Hepatocyte (in vitro differentiated cells): ENCODE measurements around the gene CEP19. TPM values are rescaled to one million over a fixed set of nuclear protein-coding genes. Genes with fewer than 3 reads are reported as not detected.

ENCODE experiments used
- DNase-seq: peaks from one replicate; pipeline ENCODE4 v3.0.0-alpha.2; 2016; ENCODE audit warnings: low spot score
- H2AFZ ChIP-seq: fragments of 200-600 bp; sonication (generic); 2 replicates; pipeline ENCODE4 v1.6.0; 2016; ENCODE audit warnings: antibody characterized with exemption, mild to moderate bottlenecking
- H3K27ac ChIP-seq: fragments of 200-600 bp; sonication (generic); 2 replicates; pipeline ENCODE4 v1.5.1; 2016; ENCODE audit warnings: mild to moderate bottlenecking
- H3K27me3 ChIP-seq: fragments of 200-600 bp; sonication (generic); 2 replicates; pipeline ENCODE4 v1.6.1; 2016
- H3K36me3 ChIP-seq: fragments of 200-600 bp; sonication (generic); replicated peaks from 2 replicates; pipeline ENCODE4 v1.5.1; 2016; ENCODE audit warnings: low read depth; ENCODE audit not compliant: insufficient read depth
- H3K4me1 ChIP-seq: fragments of 200-600 bp; sonication (generic); 2 replicates; pipeline ENCODE4 v1.5.1; 2016; ENCODE audit warnings: mild to moderate bottlenecking, moderate library complexity; ENCODE audit not compliant: insufficient read depth
- H3K4me2 ChIP-seq: fragments of 200-600 bp; sonication (generic); 2 replicates; pipeline ENCODE4 v1.6.0; 2016
- H3K4me3 ChIP-seq: fragments of 200-600 bp; sonication (generic); 2 replicates; pipeline ENCODE4 v1.5.1; 2016; ENCODE audit warnings: mild to moderate bottlenecking
- H3K79me2 ChIP-seq: fragments of 200-600 bp; sonication (generic); 2 replicates; pipeline ENCODE4 v1.6.0; 2017; ENCODE audit warnings: mild to moderate bottlenecking
- H3K9me2 ChIP-seq: fragments of 200-600 bp; sonication (generic); replicated peaks from 2 replicates; pipeline ENCODE4 v1.6.0; 2017; ENCODE audit warnings: mild to moderate bottlenecking; ENCODE audit not compliant: insufficient read depth
- H3K9me3 ChIP-seq: fragments of 200-600 bp; sonication (generic); 2 replicates; pipeline ENCODE4 v1.5.1; 2016; ENCODE audit warnings: low read depth, mild to moderate bottlenecking
- H4K20me1 ChIP-seq: fragments of 200-600 bp; sonication (generic); 2 replicates; pipeline ENCODE4 v1.6.0; 2016; ENCODE audit warnings: mild to moderate bottlenecking; ENCODE audit not compliant: insufficient read depth, poor library complexity, severe bottlenecking
- EZH2 ChIP-seq: fragments of 200-600 bp; sonication (generic); IDR thresholded peaks from 2 replicates; pipeline ENCODE4 v1.6.1; 2016; ENCODE audit warnings: antibody characterized with exemption, mild to moderate bottlenecking, borderline replicate concordance
- EZH2phosphoT487 ChIP-seq: fragments of 200-600 bp; sonication (generic); IDR thresholded peaks from one replicate; pipeline ENCODE4 v1.6.1; 2018; ENCODE audit warnings: antibody characterized with exemption, mild to moderate bottlenecking, low read depth, moderate library complexity; ENCODE audit not compliant: unreplicated experiment, severe bottlenecking
- WGBS: methylation state at CpG from one replicate; pipeline ENCODE4 v1.1.6; 2016; ENCODE audit warnings: low lambda C conversion rate; ENCODE audit errors: missing lambda C conversion rate; 5-methylcytosine and 5-hydroxymethylcytosine counted together
- polyA plus RNA-seq: library from polyadenylated mRNA; unstranded; fragments of >200 nt; fragmentation: Nextera tagmentation; extraction: Ambion mirVana; gene quantifications from 2 replicates; pipeline ENCODE4 v1.2.1, GENCODE V29; 2016
- total RNA-seq: library from RNA; depleted of rRNA; stranded (reverse); fragments of >200 nt; gene quantifications from 2 replicates; pipeline ENCODE4 v1.2.3, GENCODE V29; 2014
- TF ChIP-seq, protein P1 (sequence below): fragments of 200-600 bp; sonication (generic); IDR thresholded peaks from 2 replicates; pipeline ENCODE4 v1.5.1; 2016; ENCODE audit warnings: antibody characterized with exemption, mild to moderate bottlenecking; ENCODE audit not compliant: poor library complexity

Gene CEP19, protein sequence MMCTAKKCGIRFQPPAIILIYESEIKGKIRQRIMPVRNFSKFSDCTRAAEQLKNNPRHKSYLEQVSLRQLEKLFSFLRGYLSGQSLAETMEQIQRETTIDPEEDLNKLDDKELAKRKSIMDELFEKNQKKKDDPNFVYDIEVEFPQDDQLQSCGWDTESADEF
- total RNA-seq (3.2 and 3.8 TPM in 2 replicates), polyA plus RNA-seq (4.6 and 6.0 TPM in 2 replicates)

DNA sequence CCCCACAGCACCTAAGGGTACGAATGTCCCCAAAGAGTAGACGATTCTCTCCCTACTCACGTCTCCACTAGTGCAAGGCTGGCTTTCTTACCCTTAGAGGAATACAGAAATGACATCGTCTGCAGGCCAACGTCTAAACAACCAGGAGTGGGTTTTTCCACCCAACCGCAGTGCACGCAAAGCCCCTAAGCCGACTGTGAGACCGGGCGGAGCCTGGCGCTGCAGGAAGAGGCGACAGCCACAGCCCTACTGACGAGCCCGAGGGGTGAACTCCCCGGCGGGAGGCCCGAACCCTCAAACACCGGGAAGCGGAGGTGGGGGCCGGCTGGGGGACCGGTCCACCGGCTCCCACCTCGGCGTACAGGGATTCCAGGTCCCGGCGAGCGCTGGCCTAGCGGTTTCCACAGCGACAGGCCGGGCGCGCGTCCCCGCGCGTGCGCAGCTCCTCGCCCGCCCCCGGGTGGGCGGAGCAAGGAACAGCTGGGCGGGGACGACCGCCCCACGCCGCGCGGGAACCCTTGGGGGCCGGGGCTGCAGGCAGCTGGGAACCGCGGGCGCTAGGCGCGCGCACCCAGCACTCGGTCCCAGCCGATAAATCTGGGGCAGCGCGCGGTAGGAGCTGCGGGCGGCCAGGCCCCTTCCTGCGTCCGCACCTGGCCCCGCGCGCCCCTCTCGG lies at the start of gene CEP19, which contains the start of gene PIGX:
Gene CEP19 (minus strand): TSS at position 413 of the 676 bp plus-strand sequence. CDS start 3,593 bp downstream, outside the sequence.
Gene PIGX (plus strand): TSS at position 540 of the 676 bp plus-strand sequence.
- Histone ChIP-seq H3K4me2 (peak within 1 kb of the TSS; percentile 94), H3K36me3 (no peaks in the 10 kb centered on the region), H3K79me2 (peaks cover 38% of the 10 kb centered on the region), H3K9me2 (no peaks in the 10 kb centered on the region), H3K27ac (peak within 1 kb of the TSS; percentile 99), H2AFZ (peak within 1 kb of the TSS; percentile 99), H4K20me1 (no peaks in the 10 kb centered on the region), H3K27me3 (no peaks in the 10 kb centered on the region), H3K4me3 (peak within 1 kb of the TSS; percentile 98), H3K4me1 (peaks cover 16% of the 10 kb centered on the region), H3K9me3 (no peaks in the 10 kb centered on the region)
- peak; percentile 93 for DNase-seq
- TF ChIP-seq EZH2phosphoT487 (no peak), EZH2 (no peak)
- TF ChIP-seq, protein P1, sequence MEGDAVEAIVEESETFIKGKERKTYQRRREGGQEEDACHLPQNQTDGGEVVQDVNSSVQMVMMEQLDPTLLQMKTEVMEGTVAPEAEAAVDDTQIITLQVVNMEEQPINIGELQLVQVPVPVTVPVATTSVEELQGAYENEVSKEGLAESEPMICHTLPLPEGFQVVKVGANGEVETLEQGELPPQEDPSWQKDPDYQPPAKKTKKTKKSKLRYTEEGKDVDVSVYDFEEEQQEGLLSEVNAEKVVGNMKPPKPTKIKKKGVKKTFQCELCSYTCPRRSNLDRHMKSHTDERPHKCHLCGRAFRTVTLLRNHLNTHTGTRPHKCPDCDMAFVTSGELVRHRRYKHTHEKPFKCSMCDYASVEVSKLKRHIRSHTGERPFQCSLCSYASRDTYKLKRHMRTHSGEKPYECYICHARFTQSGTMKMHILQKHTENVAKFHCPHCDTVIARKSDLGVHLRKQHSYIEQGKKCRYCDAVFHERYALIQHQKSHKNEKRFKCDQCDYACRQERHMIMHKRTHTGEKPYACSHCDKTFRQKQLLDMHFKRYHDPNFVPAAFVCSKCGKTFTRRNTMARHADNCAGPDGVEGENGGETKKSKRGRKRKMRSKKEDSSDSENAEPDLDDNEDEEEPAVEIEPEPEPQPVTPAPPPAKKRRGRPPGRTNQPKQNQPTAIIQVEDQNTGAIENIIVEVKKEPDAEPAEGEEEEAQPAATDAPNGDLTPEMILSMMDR: no peak
- WGBS: 1% methylated on average over 51 of the region's 68 CpGs

DNA sequence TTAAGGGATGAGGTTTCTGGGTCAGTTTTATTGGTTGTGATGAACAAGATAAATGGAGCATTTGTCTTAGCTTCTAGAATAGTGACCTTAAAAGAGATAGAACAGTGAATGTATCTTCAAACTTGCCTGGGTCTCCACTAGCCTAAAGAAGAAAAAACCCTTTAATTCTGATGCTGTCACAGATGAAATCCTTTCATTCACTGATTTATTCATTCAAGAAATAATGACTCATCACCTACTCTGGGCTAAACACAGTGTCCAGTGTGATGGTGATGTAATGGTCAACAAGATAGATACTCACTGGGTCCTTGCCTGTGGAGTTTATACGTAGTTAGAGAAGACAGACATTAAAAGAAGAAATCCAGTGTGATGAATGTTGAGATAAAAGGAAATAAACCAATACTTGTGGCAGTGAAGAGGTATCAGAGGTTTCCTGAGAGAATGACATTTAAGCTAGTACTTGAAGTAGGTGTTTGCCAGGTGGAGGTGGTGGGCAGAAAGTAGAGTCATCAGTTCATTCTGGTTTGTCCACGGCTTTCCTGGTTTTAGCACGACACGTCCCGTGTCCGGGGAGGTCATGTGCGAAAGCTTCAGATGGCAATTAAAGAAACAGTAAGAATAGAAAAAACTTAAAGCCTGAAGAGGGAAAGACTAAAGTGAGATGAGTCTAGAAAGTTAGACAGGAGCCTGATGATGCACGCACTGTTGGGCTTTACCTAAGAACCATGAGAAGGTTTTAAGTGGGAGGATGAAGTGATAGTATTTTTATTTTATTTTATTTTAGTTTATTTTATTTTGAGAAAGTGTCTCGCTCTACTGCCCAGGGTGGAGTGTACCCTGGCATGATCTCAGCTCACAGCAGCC lies 46.1 kb upstream of the CEP19 start:
- Histone ChIP-seq H3K27ac (peak overlapping the region; percentile 37), H4K20me1 (peaks cover 18% of the 10 kb centered on the region)
- whole genome bisulfite sequencing: 93% methylated on average over 9 of the region's 9 CpGs

DNA sequence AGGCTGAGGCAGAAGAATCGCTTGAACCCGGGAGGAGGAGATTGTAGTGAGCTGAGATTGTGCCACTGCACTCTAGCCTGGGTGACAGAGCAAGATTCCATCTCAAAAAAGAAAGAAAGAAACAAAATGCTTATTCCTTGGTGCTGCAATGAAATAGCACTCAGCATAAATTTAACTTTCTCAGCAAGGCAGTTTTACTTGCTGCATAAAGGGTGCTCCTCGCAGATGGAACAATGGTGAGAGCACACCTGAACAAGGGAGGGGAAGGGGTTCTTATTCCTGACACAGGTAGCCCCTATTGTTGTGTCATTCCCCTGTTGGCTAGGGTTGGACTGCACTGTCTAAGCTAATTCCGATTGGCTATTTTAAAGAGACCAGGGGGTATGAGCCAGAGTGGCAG lies 44.7 kb upstream of the CEP19 start:
- H3K79me2 ChIP-seq: peaks cover 84% of the 10 kb centered on the region
- no peaks in the 10 kb centered on the region for H3K36me3 ChIP-seq
- no peaks in the 10 kb centered on the region for H3K9me2 ChIP-seq
- no peak overlapping the region for H3K4me2 ChIP-seq
- 77% methylated on average over 4 of the region's 4 CpGs for WGBS
- peaks cover 13% of the 10 kb centered on the region for H3K4me1 ChIP-seq
- DNase-seq: no peak
- H2AFZ ChIP-seq: no peak overlapping the region
- peaks cover 21% of the 10 kb centered on the region for H4K20me1 ChIP-seq
- no peak overlapping the region for H3K4me3 ChIP-seq
- no peaks in the 10 kb centered on the region for H3K27me3 ChIP-seq
- TF ChIP-seq, protein P1: no peak
- TF ChIP-seq EZH2 (no peak), EZH2phosphoT487 (no peak)
- no peaks in the 10 kb centered on the region for H3K9me3 ChIP-seq
- no peak overlapping the region for H3K27ac ChIP-seq

More for the DNA sequence above, 46.1 kb upstream of the CEP19 start:
- TF ChIP-seq EZH2phosphoT487 (no peak), EZH2 (no peak)
- TF ChIP-seq, protein P1: no peak
- Histone ChIP-seq H3K4me3 (no peak overlapping the region), H3K27me3 (no peaks in the 10 kb centered on the region), H3K79me2 (peaks cover 76% of the 10 kb centered on the region), H3K4me1 (peaks cover 13% of the 10 kb centered on the region), H3K9me3 (no peaks in the 10 kb centered on the region), H3K4me2 (no peak overlapping the region), H3K9me2 (no peaks in the 10 kb centered on the region), H2AFZ (no peak overlapping the region), H3K36me3 (no peaks in the 10 kb centered on the region)
- DNase-seq: peak; percentile 25
